HL-60 (cell line): ENCODE results near the gene NRARP.

Experiments used
- GABPA ChIP-seq: IDR thresholded peaks from 2 replicates; pipeline ENCODE4 v1.6.1; 2012; ENCODE audit warnings: low read depth
- TF ChIP-seq, protein P1 (sequence below): IDR thresholded peaks from one replicate; pipeline ENCODE4 v1.5.1; 2011; ENCODE audit warnings: low read length, control low read depth, inconsistent platforms; ENCODE audit not compliant: insufficient read depth

DNA sequence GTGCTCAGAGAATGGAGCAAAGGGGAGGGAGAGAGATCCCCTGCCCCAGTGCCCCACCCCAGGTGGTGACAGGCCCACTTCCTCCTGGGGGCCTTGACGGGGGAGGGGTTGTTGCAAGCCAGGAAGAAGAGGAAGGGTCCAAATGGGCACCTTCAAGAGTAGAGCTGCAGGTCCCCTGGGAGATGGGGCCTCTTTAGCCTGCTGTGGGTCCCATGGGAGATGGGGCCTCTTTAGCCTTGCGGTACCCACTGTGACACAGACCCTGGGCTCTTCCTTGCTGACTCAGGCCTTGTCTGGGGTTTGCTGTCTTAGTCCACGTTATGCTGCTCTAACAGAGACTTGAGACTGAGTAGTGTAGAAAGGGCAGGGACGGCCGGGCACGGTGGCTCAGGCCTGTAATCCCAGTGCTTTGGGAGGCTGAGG, 34.1 kb downstream of the NRARP start:
- TF ChIP-seq, protein P1, sequence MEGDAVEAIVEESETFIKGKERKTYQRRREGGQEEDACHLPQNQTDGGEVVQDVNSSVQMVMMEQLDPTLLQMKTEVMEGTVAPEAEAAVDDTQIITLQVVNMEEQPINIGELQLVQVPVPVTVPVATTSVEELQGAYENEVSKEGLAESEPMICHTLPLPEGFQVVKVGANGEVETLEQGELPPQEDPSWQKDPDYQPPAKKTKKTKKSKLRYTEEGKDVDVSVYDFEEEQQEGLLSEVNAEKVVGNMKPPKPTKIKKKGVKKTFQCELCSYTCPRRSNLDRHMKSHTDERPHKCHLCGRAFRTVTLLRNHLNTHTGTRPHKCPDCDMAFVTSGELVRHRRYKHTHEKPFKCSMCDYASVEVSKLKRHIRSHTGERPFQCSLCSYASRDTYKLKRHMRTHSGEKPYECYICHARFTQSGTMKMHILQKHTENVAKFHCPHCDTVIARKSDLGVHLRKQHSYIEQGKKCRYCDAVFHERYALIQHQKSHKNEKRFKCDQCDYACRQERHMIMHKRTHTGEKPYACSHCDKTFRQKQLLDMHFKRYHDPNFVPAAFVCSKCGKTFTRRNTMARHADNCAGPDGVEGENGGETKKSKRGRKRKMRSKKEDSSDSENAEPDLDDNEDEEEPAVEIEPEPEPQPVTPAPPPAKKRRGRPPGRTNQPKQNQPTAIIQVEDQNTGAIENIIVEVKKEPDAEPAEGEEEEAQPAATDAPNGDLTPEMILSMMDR = no peak
- no peak for TF ChIP-seq GABPA
